Activated CD4-positive, alpha-beta T cell treated with anti-CD3 and anti-CD28 coated beads, Interleukin-10, Interleukin-2, amounts not matched to agents 100 ng/mL and 50 ng/mL, durations not matched to agents 16 hours and 8 hours (primary cell): ENCODE results near the gene PMPCA.
A peak's percentile ranks its signal among the peaks of the same experiment; 100 is the strongest.

Experiments used
- DNase-seq: peaks from one replicate; pipeline ENCODE4 v3.0.0-alpha.2; 2020

PMPCA gene

GRCh38 chr9:136437839-136438547 lies 27.5 kb downstream of the PMPCA start:
- DNase-seq = peak; percentile 13

GRCh38 chr9:136438548-136439480 lies 28.4 kb downstream of the PMPCA start:
- peak; percentile 72 for DNase-seq

GRCh38 chr9:136439481-136440408 lies 29.3 kb downstream of the PMPCA start, which contains the start of gene INPP5E:
Gene INPP5E (minus strand): TSS chr9:136439845. CDS start chr9:136439419, 426 bp downstream.
- peak; percentile 87 for DNase-seq

- no peak for DNase-seq
These were observed 30.8 kb downstream of the PMPCA start for GRCh38 chr9:136441191-136441680.

GRCh38 chr9:136441681-136442245 lies 31.3 kb downstream of the PMPCA start:
- DNase-seq = no peak

GRCh38 chr9:136442265-136442664 lies 31.8 kb downstream of the PMPCA start:
- no peak for DNase-seq

GRCh38 chr9:136443087-136443486 lies 32.6 kb downstream of the PMPCA start:
- no peak for DNase-seq

GRCh38 chr9:136443687-136444086 lies 33.2 kb downstream of the PMPCA start:
- DNase-seq = no peak

- DNase-seq = no peak
These were observed 33.6 kb downstream of the PMPCA start for GRCh38 chr9:136444102-136444501.

- DNase-seq = no peak
These were observed 35.3 kb downstream of the PMPCA start for GRCh38 chr9:136445799-136446198.

- no peak for DNase-seq
These were observed 36.8 kb downstream of the PMPCA start for GRCh38 chr9:136447173-136447778.

- no peak for DNase-seq
These were observed 38.2 kb downstream of the PMPCA start for GRCh38 chr9:136448655-136449054.

GRCh38 chr9:136451221-136451877 lies 40.9 kb downstream of the PMPCA start:
- DNase-seq = no peak

- no peak for DNase-seq
These were observed 42.9 kb downstream of the PMPCA start for GRCh38 chr9:136453326-136453725.

- DNase-seq = no peak
These were observed 43.8 kb downstream of the PMPCA start for GRCh38 chr9:136454026-136454796.

GRCh38 chr9:136455043-136456002 lies 44.9 kb downstream of the PMPCA start:
- DNase-seq = no peak

GRCh38 chr9:136456258-136456657 lies 45.8 kb downstream of the PMPCA start:
- no peak for DNase-seq

GRCh38 chr9:136457326-136457725 lies 46.9 kb downstream of the PMPCA start:
- DNase-seq = no peak

GRCh38 chr9:136459425-136459824 lies 49.0 kb downstream of the PMPCA start:
- no peak for DNase-seq
